ENCODE measurements around the gene PLEKHB2.
A peak's percentile ranks its signal among the peaks of the same experiment; 100 is the strongest.

- TF ChIP-seq, protein P1, sequence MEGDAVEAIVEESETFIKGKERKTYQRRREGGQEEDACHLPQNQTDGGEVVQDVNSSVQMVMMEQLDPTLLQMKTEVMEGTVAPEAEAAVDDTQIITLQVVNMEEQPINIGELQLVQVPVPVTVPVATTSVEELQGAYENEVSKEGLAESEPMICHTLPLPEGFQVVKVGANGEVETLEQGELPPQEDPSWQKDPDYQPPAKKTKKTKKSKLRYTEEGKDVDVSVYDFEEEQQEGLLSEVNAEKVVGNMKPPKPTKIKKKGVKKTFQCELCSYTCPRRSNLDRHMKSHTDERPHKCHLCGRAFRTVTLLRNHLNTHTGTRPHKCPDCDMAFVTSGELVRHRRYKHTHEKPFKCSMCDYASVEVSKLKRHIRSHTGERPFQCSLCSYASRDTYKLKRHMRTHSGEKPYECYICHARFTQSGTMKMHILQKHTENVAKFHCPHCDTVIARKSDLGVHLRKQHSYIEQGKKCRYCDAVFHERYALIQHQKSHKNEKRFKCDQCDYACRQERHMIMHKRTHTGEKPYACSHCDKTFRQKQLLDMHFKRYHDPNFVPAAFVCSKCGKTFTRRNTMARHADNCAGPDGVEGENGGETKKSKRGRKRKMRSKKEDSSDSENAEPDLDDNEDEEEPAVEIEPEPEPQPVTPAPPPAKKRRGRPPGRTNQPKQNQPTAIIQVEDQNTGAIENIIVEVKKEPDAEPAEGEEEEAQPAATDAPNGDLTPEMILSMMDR (IDR thresholded peaks at IDR 0.05): no peak
- TF ChIP-seq RAD21 (IDR thresholded peaks at IDR 0.05; ENCODE audit: low read length) (no peak), TCF12 (IDR thresholded peaks at IDR 0.05) (no peak), POLR2AphosphoS5 (IDR thresholded peaks at IDR 0.05; ENCODE audit: low read depth, low read length) (0 out of 2 replicates have a peak, but pooled peaks have one; percentile 0), GABPA (IDR thresholded peaks at IDR 0.05; ENCODE audit: low read depth) (no peak), TEAD4 (IDR thresholded peaks at IDR 0.05; ENCODE audit: borderline replicate concordance, insufficient read depth) (no peak)
- TF ChIP-seq, protein P2, sequence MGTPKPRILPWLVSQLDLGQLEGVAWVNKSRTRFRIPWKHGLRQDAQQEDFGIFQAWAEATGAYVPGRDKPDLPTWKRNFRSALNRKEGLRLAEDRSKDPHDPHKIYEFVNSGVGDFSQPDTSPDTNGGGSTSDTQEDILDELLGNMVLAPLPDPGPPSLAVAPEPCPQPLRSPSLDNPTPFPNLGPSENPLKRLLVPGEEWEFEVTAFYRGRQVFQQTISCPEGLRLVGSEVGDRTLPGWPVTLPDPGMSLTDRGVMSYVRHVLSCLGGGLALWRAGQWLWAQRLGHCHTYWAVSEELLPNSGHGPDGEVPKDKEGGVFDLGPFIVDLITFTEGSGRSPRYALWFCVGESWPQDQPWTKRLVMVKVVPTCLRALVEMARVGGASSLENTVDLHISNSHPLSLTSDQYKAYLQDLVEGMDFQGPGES (IDR thresholded peaks at IDR 0.05; ENCODE audit: low read depth, low read length): no peak
Measured at GRCh38 chr2:131092458-131093005, 12.6 kb upstream of the PLEKHB2 start.
